RWPE2 (cell line): Measurements from ENCODE around the gene DNAH11.

Experiments
- ATAC-seq: fragments of 200-7000 bp; cut with Tn5 transposase; 3 replicates; pipeline ENCODE4 v1.9.1; 2021; ENCODE audit warnings: low read depth
- DNase-seq: peaks from one replicate; pipeline ENCODE4 v3.0.0-alpha.2; 2020; ENCODE audit warnings: low spot score
- H3K27ac ChIP-seq: fragments of 450-650 bp; 2 replicates; pipeline ENCODE4 v1.5.1; 2017; ENCODE audit warnings: mild to moderate bottlenecking; ENCODE audit not compliant: poor library complexity, severe bottlenecking
- H3K27me3 ChIP-seq: fragments of 250-450 bp; sonication (Bioruptor Pico); 2 replicates; pipeline ENCODE4 v1.5.1; 2021; ENCODE audit warnings: mild to moderate bottlenecking, moderate library complexity; ENCODE audit not compliant: insufficient read depth, poor library complexity, severe bottlenecking
- H3K36me3 ChIP-seq: fragments of 250-450 bp; sonication (Bioruptor Pico); 2 replicates; pipeline ENCODE4 v1.5.1; 2020; ENCODE audit warnings: low read depth, mild to moderate bottlenecking, moderate library complexity
- H3K4me1 ChIP-seq: fragments of 250-450 bp; sonication (Bioruptor Pico); 2 replicates; pipeline ENCODE4 v1.5.1; 2021; ENCODE audit warnings: mild to moderate bottlenecking, moderate library complexity; ENCODE audit not compliant: insufficient read depth, poor library complexity, severe bottlenecking
- H3K4me3 ChIP-seq: fragments of 250-450 bp; sonication (Bioruptor Pico); 2 replicates; pipeline ENCODE4 v1.5.1; 2021; ENCODE audit warnings: mild to moderate bottlenecking, moderate library complexity; ENCODE audit not compliant: severe bottlenecking
- H3K9me3 ChIP-seq: fragments of 250-450 bp; sonication (Bioruptor Pico); 2 replicates; pipeline ENCODE4 v1.5.1; 2021; ENCODE audit warnings: mild to moderate bottlenecking, moderate library complexity; ENCODE audit not compliant: severe bottlenecking
- TF ChIP-seq, protein P1 (sequence below): fragments of 450-650 bp; IDR thresholded peaks from one replicate; pipeline ENCODE4 v1.5.1; 2017; ENCODE audit warnings: mild to moderate bottlenecking, moderate library complexity; ENCODE audit not compliant: poor library complexity, severe bottlenecking

Gene DNAH11

DNA sequence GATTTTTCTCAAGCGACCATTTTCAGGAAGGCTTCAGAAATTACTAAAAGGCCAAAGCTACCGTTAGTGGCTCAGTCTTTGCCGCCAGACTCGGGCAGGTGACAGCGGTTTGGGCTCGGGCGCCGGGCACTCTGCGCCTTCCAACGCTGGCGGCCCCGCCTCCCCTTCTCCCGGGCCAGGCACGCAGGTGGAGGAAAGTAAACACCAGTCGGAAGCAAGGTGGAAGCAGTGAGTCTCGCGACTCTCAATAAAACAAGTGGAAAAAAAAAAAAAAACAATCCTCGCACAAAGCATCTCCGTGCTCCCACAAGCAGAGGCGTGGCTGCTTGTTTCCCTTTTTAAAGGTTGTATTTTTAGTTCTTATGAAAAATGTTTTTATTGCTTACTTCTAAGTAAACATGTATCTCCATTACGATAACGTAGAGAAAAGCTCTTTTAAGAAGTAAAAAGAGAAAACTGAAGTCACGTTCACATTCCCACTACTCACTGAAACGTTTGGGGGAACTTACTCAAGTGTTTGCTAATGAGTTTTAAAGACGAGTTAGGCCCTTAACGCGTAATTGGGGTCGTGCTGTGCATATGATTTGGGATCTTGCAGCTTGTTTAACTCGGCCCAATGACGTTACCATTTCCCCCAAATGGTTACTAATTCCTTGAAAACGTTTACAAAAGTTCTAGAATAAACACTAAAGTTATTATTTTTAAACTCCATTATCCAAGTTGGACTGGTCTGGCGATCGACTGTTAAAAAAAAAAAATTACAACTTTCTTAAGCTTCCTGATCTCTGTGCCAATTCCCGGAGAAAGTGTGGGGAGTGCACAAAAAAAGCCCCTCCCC lies 402.0 kb downstream of the DNAH11 start:
- peak overlapping the region; percentile 58 for H3K4me3 ChIP-seq
- TF ChIP-seq, protein P1, sequence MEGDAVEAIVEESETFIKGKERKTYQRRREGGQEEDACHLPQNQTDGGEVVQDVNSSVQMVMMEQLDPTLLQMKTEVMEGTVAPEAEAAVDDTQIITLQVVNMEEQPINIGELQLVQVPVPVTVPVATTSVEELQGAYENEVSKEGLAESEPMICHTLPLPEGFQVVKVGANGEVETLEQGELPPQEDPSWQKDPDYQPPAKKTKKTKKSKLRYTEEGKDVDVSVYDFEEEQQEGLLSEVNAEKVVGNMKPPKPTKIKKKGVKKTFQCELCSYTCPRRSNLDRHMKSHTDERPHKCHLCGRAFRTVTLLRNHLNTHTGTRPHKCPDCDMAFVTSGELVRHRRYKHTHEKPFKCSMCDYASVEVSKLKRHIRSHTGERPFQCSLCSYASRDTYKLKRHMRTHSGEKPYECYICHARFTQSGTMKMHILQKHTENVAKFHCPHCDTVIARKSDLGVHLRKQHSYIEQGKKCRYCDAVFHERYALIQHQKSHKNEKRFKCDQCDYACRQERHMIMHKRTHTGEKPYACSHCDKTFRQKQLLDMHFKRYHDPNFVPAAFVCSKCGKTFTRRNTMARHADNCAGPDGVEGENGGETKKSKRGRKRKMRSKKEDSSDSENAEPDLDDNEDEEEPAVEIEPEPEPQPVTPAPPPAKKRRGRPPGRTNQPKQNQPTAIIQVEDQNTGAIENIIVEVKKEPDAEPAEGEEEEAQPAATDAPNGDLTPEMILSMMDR = no peak
- no peaks in the 10 kb centered on the region for H3K9me3 ChIP-seq
- peak overlapping the region; percentile 85 for H3K27ac ChIP-seq
- no peaks in the 10 kb centered on the region for H3K27me3 ChIP-seq
- H3K36me3 ChIP-seq = peaks cover 10% of the 10 kb centered on the region
- DNase-seq = no peak
- ATAC-seq = peak; percentile 14; the same call in 1 of the 3 replicates
- H3K4me1 ChIP-seq = peaks cover 29% of the 10 kb centered on the region

DNA sequence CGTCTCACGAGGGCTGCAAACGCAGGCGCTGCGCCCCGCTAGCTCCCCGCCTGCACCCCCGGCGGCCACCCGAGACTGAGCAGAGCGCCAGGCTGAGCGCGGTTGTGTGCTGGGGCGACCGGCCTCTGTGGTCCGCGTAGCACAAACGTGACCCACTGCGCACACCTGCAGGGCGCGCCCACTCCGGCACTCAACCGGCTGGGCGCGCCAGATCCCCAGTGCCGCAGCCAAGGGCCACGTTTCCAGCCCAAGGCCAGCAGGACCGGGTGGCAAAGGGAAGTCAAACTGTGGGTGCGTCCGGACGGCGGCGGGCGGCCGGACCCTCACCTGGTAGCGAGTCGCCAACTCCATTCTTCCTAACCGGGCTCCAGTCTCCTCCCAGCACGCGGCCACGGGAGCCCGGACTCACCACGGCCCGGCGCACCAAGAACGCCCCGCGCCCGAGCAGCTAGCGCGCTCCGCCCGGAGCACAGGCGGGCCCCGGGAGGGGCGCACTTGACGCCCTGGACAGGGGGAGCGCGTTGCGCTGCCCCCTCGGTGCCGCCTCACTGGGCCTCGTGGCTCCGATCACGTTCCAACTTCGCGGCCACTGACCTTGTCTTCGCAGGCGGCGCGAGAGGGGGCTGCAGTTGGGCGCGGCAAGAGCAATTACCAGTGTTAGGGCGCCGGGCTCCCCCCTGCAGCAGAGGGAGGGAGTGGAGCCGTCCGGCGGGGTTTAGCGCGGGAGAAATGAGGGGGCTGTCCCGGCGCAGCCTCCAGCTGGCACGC lies 402.8 kb downstream of the DNAH11 start, which contains the start of gene CDCA7L:
Gene CDCA7L (minus strand): TSS at position 446 of the 768 bp plus-strand sequence. CDS start 95 bp downstream, at position 351.
- H3K27ac ChIP-seq = peak within 1 kb of the TSS; percentile 85
- peak; percentile 83 for ATAC-seq
- peaks cover 29% of the 10 kb centered on the region for H3K4me1 ChIP-seq
- H3K9me3 ChIP-seq = no peaks in the 10 kb centered on the region
- H3K36me3 ChIP-seq = peaks cover 10% of the 10 kb centered on the region
- peak; percentile 89 for DNase-seq
- no peaks in the 10 kb centered on the region for H3K27me3 ChIP-seq
- H3K4me3 ChIP-seq = peak within 1 kb of the TSS; percentile 58
- TF ChIP-seq, protein P1 = no peak

GRCh38 chr7:21946222-21946709 lies 403.4 kb downstream of the DNAH11 start:
- TF ChIP-seq, protein P1 = no peak
- Histone ChIP-seq H3K36me3 (peaks cover 10% of the 10 kb centered on the region), H3K9me3 (no peaks in the 10 kb centered on the region), H3K4me3 (peak overlapping the region; percentile 58), H3K27ac (peak overlapping the region; percentile 85), H3K27me3 (no peaks in the 10 kb centered on the region), H3K4me1 (peaks cover 29% of the 10 kb centered on the region)
- ATAC-seq = peak; percentile 27
- no peak for DNase-seq

- H3K36me3 ChIP-seq = peaks cover 10% of the 10 kb centered on the region
- no peak overlapping the region for H3K4me3 ChIP-seq
- no peaks in the 10 kb centered on the region for H3K9me3 ChIP-seq
- TF ChIP-seq, protein P1 = no peak
- no peak for ATAC-seq
- H3K27me3 ChIP-seq = no peaks in the 10 kb centered on the region
- DNase-seq = no peak
- H3K27ac ChIP-seq = peak overlapping the region; percentile 85
- H3K4me1 ChIP-seq = peaks cover 23% of the 10 kb centered on the region
These were observed 404.2 kb downstream of the DNAH11 start for GRCh38 chr7:21947056-21947455.
